ENCODE data around the gene KRTAP29-1.

GRCh38 chr17:41326173-41327145, 23.8 kb upstream of the KRTAP29-1 start:
- TF ChIP-seq CTCF (conservative IDR thresholded peaks at IDR 0.05) (no peak), ZFX (IDR thresholded peaks at IDR 0.05) (no peak)
